Measurements from ENCODE around the gene BTBD1. TPM values are rescaled to one million over a fixed set of nuclear protein-coding genes. Genes with fewer than 3 reads are reported as not detected.
"Not testable (repeated sequence)": the region's sequence is repeated elsewhere in the genome, so short reads cannot be mapped to it uniquely, and the experiment has no call there.

The BTBD1 gene
- total RNA-seq, 1 donor from 2014 or later, result 150 TPM

- intact Hi-C loops (cut with DNase I), result loop anchor here (5.0 kb wide), 2 partner anchors 55 to 95 kb away; partner anchors contain the start of genes BTBD1 and TM6SF1
- no peak for DNase-seq (ENCODE audit: missing footprints)
- ATAC-seq, result no peak
Observed at GRCh38 chr15:83012076-83012426, 55.0 kb downstream of the BTBD1 start.

GRCh38 chr15:83011271-83012075 is 55.6 kb downstream of the BTBD1 start, which contains the start of gene C15orf40:
Gene C15orf40, minus strand, starts transcription at chr15:83011639. Its CDS starts 32 bp downstream, at chr15:83011607.
- DNase-seq (ENCODE audit: missing footprints) (peak; percentile 97), ATAC-seq (peak; percentile 99)
- intact Hi-C loops (cut with DNase I), result loop anchor here (1.0 to 5.0 kb wide), 3 partner anchors 56 to 196 kb away; partner anchors contain the start of genes BTBD1, HDGFL3 and TM6SF1

GRCh38 chr15:83010709-83011270 is 56.3 kb downstream of the BTBD1 start:
- intact Hi-C loops (cut with DNase I), result loop anchor here (1.0 to 5.0 kb wide), 3 partner anchors 57 to 197 kb away; partner anchors contain the start of genes BTBD1, HDGFL3 and TM6SF1
- peak; percentile 69 for DNase-seq (ENCODE audit: missing footprints)
- ATAC-seq, result peak; percentile 76

- intact Hi-C loops (cut with DNase I), result loop anchor here (2.0 kb wide), 1 partner anchor 150 kb away; no protein-coding TSS in a partner anchor
- not testable (repeated sequence) for ATAC-seq; DNase-seq (ENCODE audit: missing footprints)
Observed at GRCh38 chr15:83000672-83001031, 66.4 kb downstream of the BTBD1 start.

- DNase-seq (ENCODE audit: missing footprints) (no peak), ATAC-seq (peak; percentile 76)
- intact Hi-C loops (cut with DNase I), result loop anchor here (2.0 kb wide), 1 partner anchor 149 kb away; no protein-coding TSS in a partner anchor
Observed at GRCh38 chr15:82999905-83000671, 67.0 kb downstream of the BTBD1 start.

GRCh38 chr15:82999426-82999825 is 67.6 kb downstream of the BTBD1 start:
- DNase-seq (ENCODE audit: missing footprints) (no peak), ATAC-seq (no peak)
- intact Hi-C loops (cut with DNase I), result no loop called here

GRCh38 chr15:82995938-82996337 is 71.1 kb downstream of the BTBD1 start:
- no peak for DNase-seq (ENCODE audit: missing footprints)
- intact Hi-C loops (cut with DNase I), result no loop called here

GRCh38 chr15:82995076-82995475 is 72.0 kb downstream of the BTBD1 start:
- intact Hi-C loops (cut with DNase I), result no loop called here
- ATAC-seq (no peak), DNase-seq (ENCODE audit: missing footprints) (no peak)

More at GRCh38 chr15:82995938-82996337, 71.1 kb downstream of the BTBD1 start:
- no peak for ATAC-seq

GRCh38 chr15:82993144-82993543 is 73.9 kb downstream of the BTBD1 start:
- no peak for ATAC-seq
- DNase-seq (ENCODE audit: missing footprints), result no peak
- intact Hi-C loops (cut with DNase I), result no loop called here

- DNase-seq (ENCODE audit: missing footprints), result no peak
- intact Hi-C loops (cut with DNase I), result no loop called here
- ATAC-seq, result no peak
Observed at GRCh38 chr15:82992436-82992998, 74.5 kb downstream of the BTBD1 start.

- ATAC-seq (no peak), DNase-seq (ENCODE audit: missing footprints) (no peak)
- intact Hi-C loops (cut with DNase I), result loop anchor here (10.0 kb wide), 1 partner anchor 232 kb away; no protein-coding TSS in a partner anchor
Observed at GRCh38 chr15:82986442-82986780, 80.6 kb downstream of the BTBD1 start.

GRCh38 chr15:82985688-82986441 is 81.2 kb downstream of the BTBD1 start, which contains the start of gene RAMAC:
Gene RAMAC, plus strand, starts transcription at chr15:82986210. Its CDS starts 2,809 bp downstream, at chr15:82989019.
- ATAC-seq (peak; percentile 95), DNase-seq (ENCODE audit: missing footprints) (peak; percentile 96)
- intact Hi-C loops (cut with DNase I), result loop anchor here (10.0 kb wide), 1 partner anchor 231 kb away; no protein-coding TSS in a partner anchor

GRCh38 chr15:82980981-82981380 is 86.1 kb downstream of the BTBD1 start:
- intact Hi-C loops (cut with DNase I), result loop anchor here (10.0 kb wide), 1 partner anchor 226 kb away; no protein-coding TSS in a partner anchor
- ATAC-seq (no peak), DNase-seq (ENCODE audit: missing footprints) (no peak)

- intact Hi-C loops (cut with DNase I), result loop anchor here (10.0 kb wide), 1 partner anchor 225 kb away; no protein-coding TSS in a partner anchor
- ATAC-seq (no peak), DNase-seq (ENCODE audit: missing footprints) (no peak)
Observed at GRCh38 chr15:82979726-82980125, 87.3 kb downstream of the BTBD1 start.

- ATAC-seq (no peak), DNase-seq (ENCODE audit: missing footprints) (no peak)
- intact Hi-C loops (cut with DNase I), result no loop called here
Observed at GRCh38 chr15:82978438-82978837, 88.6 kb downstream of the BTBD1 start.

GRCh38 chr15:82977076-82977475 is 90.0 kb downstream of the BTBD1 start:
- ATAC-seq (no peak), DNase-seq (ENCODE audit: missing footprints) (no peak)
- intact Hi-C loops (cut with DNase I), result no loop called here

GRCh38 chr15:82972990-82973389 is 94.1 kb downstream of the BTBD1 start:
- ATAC-seq, result no peak
- DNase-seq (ENCODE audit: missing footprints), result no peak
- intact Hi-C loops (cut with DNase I), result no loop called here
